ENCODE measurements around the gene LMX1A.
A peak's percentile ranks its signal among the peaks of the same experiment; 100 is the strongest.

LMX1A gene

DNA sequence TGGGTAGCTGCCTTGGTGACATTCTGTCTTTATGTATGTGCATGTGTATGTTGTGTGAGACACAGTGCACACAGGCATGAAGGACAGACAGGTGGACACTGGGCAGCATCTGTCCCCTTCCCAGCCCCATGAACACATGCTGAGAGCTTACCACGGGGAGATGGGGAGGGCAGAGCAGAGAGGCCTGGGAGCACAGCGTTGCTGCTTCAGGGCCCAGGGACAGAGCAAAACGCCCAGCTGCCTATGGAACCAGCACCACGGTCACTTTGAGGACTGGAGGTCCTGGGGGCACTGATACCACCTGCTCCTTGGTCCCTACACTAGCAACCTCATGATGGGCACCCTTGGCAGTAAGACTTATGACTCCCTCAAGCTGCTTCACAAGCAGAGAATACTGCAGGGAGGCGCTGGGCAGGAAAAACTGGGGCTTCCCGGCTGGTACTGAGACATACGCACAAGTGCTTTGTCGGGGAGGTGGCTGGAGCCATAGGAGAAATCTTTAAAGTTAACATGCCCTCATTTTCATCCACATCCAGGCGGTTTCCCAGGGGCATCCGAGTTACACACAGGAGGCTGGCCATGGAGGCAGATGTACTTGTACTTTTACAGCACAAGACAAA, 40.3 kb downstream of the LMX1A start:
- no peak for DNase-seq

DNA sequence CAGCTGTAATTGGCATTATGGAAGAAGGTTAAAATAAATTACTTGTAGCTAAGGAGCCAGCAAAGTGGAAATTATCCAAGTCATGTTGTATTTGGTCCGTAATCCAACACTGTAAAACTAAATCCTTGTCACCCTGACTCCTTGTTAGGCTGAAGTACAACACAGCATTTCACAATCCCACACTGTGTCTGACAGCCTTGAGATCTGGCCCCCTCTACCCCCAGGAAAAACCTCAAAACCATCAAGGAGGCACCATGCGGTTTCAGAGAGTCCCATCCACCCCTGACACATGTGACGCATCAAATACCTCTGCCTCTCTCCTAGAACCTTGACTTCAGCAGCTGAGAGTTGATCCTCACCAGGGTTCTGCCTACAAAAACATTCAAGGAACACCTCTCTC, 41.0 kb downstream of the LMX1A start:
- no peak for DNase-seq

DNA sequence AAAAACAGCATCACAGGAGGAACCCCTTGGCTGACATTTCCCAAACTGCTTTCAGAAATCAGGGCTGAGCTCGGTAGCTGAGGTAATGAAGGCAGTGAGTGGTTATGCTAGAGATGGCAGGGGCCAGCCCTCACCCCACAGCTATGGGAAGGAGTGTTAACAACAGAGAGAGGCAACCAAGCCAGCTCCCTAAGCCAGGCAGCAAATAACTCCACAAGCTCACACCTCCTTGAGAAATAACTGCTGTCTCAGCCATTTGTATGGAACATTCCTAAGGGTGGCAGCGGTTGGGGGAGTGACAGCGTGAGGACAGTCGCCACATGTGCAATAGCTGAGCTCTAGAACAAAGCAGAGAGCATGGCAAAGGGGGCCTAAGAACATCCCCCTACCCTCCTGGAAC, 42.6 kb downstream of the LMX1A start:
- no peak for DNase-seq

DNA sequence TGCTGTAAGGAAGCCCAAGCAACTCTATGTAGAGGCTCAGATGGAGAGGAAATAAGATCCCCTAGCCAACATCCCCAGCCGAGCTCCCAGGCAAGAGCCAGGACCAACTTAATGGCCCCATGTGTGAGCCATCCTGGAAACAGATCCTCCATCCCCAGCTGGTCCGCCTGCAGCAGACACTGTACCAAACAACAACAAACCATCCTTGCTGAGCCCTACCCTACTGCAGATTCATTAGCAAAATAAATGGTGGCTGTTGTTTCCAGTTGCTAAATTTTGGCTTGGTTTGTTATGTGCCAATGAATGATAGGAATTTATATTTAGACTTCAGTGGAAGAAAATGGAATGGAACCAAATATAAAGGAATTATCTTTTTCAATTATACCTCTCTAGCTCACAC, 43.9 kb downstream of the LMX1A start:
- no peak for DNase-seq

DNA sequence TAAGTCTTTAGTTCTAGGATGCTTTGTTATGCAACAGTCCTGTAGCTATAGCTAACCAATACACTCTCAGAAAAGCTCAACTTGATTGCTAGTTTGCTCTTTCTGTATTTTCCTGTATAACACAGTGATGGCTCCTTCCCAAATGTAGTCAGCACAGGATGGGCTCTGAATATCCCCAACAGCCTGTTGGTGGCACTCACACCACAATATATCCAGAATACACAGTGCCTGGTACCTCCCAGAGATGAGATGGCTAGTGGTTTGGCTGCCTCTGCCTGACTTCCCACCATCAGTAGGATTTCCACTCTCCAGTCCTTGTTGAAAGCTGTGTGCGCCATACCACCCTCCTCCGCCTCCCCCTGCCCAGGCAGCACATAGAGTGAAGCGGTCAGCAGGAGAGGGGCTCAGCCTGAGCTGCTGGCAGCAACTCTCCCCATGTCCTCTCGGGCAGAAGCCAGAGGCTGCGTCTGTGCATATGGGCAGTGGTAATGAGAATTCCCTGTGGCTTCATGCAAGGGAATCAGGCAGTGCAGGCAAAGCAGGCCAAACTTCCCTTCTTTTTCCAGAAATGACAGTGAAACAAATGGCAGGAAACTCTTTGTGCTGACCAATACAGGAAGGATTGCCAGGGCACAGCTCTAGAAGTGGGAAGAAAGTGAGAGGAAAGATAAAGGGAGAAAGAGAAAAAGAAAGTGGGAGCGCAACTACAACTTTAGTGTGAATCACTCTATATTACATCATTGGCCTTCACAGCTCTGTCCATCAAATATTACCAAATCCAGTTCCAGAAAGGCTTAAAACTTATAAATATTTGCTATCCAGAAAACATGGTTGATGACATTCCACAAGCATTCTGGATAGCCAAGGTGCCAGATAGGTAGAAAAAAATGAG, 49.7 kb downstream of the LMX1A start:
- DNase-seq: no peak

DNA sequence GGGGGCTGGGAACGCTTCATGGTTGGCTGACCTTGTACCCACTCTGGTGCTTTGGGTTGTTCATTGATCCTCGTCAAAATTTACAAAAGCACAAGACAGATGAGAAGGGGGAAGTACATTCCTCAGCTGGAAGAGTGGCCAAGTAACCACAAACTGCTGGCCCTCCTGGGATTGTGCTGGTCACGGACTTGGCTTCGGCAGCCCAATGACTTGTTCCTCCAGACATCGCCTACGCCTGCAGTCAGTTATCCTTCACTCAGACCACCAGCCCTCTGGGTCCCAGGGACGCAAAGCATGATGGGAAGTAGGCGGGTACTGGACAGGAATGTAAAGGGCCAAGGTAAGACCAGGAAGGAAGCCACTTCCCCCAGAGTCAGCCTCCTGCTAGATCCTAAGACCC, 53.1 kb downstream of the LMX1A start:
- DNase-seq: no peak

DNA sequence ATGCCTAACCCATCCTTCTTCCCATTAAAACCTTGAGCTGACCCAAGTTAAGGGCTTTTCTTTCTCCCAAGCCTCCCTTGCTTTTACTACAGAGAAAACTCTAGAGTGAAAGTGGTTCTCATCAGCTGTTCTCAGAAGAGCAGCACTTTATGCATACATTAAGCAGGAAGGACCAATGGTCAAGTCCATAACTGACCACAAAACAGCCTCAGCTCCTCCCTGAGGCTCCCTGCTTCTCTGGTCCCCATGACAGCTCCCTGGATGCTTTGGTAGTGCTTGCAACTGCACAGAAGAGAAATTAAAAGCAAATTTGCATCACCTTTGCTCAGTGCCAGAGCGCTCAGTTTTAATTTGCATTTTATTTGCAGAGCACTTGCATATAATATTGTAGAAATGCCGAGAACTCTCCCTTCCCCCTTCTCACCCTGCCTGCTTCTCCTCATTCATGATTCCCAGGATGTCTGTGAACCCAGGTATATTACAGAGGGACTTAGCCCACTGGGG, 56.1 kb downstream of the LMX1A start:
- DNase-seq: no peak

DNA sequence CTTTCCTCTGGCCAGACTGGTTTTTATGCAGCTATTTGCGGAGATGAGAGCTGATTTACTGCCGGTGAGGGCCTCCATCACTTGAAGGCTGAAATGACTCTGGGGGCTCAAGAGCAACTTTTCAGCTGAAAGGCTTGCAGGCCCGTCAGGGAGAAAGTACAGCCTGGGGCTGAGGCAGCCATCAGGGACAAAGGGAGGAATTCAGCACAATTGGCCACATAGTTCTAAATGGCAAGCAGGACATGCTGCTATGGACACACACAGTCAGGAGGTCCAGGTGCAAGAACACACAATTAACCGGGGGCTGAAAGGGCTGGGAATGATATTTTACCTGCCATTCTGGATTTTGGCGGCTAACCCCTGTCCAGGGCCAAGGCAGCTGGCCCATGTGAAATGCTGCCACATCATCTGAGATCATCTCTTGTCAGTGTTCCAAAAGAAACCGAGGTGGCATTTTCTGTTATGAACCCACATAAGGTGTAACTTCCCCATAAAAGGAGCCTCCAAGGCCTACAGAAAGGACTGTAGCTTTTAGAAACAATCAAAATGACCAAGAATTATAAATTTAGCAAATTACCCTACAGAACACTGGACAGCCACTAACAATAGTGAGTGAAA, 58.2 kb downstream of the LMX1A start:
- no peak for DNase-seq

DNA sequence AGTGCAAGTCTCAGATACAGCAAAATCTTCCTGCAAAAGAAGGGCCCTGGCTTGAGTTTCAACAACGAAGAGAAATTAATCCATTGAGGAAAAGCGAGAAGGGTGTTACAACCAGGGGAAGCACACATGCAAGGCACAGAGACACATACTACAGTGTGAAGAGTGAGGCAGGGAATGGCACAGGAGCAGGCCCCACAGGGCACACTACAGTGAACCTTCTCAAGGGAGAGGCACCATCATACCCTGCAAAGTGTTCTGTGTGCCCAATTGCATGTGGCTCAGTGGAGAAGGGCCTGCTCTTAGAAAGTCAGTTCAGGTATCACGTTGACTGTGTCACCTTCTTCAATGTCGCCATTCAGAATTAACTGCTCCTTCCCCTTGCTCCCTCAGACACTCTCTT, 60.3 kb downstream of the LMX1A start:
- no peak for DNase-seq

DNA sequence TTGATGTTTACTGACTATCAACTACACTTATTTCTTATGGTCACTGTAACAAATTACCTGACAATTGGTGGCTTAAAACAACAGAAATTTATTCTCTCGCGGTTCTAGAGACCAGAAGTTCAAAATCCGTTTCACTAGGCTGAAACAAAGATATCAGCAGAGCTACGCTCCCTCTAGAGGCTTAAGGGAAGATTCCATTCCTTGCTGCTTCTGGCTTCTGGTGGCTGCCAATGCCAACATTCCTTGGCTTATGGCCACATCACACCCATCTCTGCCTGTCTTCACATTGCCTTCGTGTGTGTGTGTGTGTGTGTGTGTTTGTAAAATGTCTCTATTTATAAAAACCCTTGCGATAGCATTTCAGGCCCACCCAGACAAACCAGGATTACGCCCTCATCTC, 66.4 kb downstream of the LMX1A start:
- DNase-seq: no peak

DNA sequence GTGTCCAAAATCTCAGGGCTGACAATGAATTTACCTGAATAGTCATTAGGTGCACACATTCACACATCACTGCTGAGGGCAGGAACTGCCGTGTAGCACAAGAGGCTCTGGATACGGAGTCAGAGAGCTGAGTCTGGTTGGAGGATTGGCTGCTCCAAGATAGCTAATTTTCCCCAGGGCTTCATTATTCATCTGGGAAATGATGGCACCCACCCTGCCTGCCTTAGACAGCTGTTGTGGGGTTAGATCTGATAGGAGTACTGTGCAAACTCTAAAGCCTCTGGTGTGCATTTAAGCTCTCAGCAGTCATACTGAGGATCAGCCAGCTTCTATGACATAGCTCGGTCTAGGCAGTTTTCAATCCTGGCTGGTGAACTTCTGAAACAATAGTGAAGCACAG, 67.0 kb downstream of the LMX1A start:
- no peak for DNase-seq

DNA sequence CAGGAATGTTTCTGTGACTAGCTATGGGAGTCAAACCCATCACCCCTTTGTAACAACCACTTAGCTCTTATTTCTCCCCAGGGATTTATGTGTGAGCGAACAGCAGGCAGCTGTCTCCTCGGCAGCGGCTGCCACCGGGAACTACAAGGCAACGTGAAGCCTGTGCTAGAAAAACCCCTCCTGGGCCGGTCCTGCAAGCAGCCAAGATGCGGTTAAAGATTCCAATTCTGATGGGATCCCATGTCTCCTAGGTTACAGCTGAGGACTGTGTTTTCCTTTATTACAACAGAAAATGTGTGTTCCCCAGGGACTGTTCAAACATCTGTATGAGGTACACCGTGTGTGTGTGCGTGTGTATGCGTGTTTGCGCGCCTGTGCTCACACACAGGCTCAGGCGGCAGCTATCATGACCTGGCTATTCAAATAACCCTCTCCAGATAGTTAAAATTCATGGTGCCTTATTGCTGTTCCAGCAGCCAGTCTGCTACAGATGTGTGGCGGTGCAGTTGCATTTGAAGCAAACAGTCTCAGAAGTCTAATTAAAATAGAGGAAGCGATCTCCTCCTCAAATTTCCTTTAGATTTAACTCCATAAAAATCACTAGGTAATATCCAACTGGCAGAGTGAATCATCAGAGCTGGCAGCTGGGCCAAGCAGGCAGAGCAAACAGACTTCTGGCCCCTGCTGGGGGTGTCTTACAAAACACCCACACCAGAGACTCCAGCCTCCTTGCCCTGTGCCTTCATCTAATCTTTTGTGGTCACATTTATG, 68.0 kb downstream of the LMX1A start:
- DNase-seq: peak in 1 of 2 experiments; percentile 48

DNA sequence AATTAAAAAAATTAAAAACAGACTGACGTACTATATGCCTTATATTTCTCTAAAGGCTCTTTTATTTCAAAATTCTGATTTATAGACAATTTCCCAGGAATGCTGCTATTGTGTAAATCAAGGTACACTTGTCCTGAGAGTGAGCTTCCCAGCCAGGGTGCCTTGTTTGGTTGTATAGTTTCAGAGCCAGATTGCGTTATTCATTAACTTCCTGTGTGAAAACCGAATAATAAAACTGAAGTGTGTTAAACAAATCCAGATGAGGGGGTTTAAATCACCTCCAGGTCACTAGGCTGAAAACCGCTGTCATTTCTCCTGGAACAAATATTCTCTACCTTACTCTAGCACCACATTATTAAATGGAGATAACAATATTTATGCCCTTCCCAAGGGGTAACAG, 68.7 kb downstream of the LMX1A start:
- no peak for DNase-seq

DNA sequence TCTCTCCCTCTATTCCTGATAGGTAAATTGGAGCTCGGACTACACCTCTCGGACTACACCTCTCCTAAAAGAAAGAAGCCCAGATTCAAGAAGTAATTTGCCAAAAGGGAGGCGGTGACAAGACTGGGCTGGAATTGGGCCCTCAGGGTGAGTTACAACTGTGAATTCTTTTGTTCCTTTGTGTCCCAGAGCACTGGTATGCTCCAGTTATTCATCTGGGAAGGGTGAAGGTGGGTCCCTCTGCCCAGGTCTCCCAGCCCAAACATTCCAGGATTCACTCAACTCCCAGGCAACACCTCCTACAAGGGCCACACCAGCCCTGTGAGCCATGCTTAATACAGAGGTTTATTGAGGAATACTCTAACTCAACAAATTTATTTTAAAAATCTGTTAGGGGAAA, 69.2 kb downstream of the LMX1A start:
- DNase-seq: no peak

DNA sequence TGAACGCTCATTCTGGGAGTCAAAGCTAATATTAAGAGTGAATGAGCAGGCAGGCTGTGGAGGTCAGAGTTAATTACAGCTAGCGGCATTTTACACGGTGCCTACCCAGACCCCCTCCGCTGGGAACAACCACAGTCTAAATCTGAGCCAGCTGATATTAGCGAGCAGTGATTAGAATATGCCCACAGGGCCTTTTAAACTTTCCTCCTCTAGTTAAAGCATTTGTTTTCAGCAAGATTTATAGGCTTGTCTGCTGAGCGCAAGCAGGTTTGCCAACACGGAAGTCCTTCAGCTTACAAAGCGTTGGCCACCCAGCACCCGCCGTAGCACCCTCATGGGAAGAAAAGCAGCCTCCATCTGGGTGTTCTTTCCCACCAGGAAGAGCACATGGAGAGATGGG, 72.1 kb downstream of the LMX1A start:
- no peak for DNase-seq

DNA sequence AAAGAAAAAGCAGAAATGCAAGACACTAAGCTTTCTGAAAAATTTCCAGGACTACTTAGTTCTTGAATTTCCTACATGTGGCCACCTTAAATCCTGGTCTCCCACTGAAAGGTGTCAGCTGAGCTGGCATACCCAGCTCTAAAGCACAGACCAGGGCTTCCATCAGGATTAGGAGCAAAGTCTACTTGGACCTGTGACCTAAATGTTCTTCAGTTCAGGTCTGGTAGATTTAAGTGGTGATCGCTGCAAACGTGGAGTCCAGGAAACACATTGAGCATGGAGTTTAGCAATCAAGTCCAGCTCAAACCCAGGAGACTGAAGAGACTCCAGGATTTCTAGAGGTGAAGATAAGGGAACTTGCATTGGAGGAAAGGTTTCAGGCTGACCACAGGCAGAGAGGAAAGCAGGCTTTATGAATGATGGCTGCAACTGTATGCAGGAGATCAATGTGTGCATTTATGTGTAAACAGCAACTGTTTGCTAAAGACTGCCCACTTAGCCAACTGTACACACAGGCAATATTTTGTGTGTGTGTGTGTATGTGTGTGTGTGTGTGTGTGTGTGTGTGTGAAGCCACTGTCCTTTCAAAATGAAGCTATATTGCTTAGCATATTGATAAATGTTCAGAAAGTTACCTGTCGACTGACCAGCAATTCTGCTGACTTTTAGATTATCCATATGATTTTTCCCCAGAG, 75.2 kb downstream of the LMX1A start:
- DNase-seq: no peak

DNA sequence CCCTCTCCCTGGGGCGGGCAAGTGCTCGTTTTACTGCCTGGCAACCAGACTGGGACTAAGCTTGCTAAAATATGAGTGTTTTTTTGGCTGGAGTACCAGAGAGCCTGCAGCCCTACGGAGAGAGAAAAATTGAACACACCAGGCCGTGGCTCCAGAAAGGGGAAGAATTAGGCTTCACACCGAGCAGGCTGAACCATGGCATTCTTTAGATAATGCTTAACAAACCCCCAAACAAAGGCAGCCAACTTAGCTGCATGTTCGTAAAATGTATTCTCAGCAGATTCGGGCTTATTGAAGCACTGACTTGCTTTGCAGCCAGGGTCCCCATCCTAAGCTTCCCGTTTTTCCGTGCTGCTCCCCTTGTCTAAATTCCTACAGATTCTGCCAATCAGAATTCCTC, 76.6 kb downstream of the LMX1A start:
- DNase-seq: no peak

DNA sequence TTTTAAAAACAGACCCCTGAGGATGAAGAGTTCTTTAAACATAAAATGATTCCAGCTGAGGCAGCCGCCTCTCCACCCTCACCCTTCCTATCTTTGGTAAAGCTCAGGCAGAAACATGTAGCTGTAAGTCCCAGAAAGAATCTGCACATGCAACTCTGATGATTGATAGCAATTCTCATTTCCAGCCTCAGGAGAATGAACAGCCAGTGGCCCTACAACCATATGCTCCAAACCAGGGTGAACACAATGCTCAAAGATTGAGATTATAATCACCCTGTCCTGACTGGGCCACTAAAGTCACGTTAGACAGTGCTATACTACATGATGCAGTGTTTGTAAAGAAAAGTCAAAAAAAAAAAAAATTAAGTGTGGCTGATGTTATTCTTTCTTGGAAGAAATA, 80.2 kb downstream of the LMX1A start:
- no peak for DNase-seq

DNA sequence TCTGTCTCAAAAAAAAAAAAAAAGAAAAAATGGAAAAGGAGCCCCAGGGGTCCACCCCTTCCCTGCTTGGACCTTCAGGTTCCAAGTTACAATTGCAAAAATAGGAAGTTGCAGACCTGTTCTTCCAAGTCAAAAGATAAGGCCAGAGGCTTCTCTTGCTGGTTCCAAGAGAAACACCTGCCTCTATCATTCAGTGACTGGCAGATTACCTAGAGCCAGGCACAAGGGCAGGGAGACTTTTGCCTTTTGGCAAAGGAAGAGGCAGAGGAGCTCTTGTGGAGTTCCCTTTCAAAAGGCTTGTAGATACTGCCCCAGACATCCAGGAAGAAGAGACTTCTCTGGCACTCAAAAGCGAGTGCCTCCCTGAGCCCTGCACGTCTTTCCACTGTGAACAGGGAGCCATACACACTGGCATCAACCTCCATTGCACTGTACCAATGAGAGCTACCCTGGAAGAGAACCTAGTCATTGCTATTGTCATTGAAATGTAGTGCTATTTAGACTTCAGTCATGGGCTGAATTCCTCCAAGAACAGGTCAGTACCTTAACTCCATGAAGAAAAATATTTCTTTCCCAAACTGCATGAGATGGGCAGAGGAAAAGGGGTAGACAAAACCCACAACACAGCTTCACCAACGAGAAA, 91.2 kb downstream of the LMX1A start:
- no peak for DNase-seq

DNA sequence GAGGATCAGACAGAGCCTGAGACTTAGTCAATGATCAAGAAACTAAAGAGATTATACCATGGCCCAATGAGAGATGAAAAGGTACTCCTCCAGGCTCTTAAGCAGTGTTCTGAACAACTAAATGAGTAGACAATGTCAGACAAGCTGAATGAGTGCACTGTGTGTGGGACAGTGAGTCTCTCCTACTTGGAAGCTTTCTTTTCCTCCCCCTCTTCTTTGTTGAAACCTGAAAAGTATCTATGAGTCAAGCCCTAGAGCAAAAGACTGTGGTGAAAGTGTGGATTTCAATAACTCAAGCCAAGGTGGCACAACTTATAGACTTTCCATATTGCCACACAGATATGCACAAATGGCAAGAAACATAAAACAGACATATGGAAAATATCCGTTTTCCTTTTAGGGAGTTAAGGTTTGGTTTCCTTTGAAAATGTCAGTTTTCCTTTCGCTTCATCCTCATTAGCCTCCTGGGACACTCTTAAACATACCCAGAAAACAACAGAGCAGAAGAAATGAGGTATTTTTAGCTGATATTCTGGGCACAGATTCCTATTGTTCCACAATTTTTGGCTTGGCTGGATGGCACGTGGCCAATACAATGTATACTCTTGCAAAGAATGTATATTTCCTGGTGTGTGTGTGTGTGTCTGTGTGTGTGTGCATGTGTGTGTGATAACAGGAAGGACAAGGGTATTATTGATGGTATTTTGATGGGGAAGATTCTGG, 96.6 kb downstream of the LMX1A start:
- no peak for DNase-seq

DNA sequence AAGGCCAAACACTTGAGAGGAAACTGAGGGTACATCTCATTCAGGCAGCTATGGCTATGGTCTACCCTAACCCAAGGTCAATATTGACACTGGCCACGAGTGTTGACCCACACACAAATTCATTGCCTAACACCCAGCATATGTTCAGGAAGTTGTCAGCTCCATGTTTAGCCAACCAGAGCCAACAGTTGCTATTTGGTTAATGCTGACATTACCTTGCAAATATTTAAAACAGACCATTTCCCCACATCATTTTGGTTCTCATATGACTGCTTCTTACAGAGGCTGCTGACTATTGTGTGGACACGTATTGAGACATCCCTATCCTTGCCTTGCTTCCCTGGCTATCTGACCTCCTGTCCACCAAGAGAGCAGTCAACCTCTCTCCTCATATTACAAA, 97.3 kb downstream of the LMX1A start:
- DNase-seq: no peak
